NCI-H82 (cell line): ENCODE data around the gene ANAPC1.
"Not testable (repeated sequence)": the region's sequence is repeated elsewhere in the genome, so short reads cannot be mapped to it uniquely, and the experiment has no call there.

Source experiments
- DNase-seq: peaks from one replicate; lab custom pipeline; 2025; lab: John Stamatoyannopoulos, UW

The ANAPC1 gene

GRCh38 chr2:111883661-111884591 lies at the start of gene ANAPC1:
ANAPC1 (minus strand) TSS chr2:111884193; CDS start chr2:111880825, 3,368 bp downstream.
- DNase-seq = peak; percentile 93

- no peak for DNase-seq
Observed at GRCh38 chr2:111932841-111933291, 48.9 kb upstream of the ANAPC1 start.

- DNase-seq = no peak
Observed at GRCh38 chr2:111930875-111931274, 46.9 kb upstream of the ANAPC1 start.

GRCh38 chr2:111930409-111930808 lies 46.4 kb upstream of the ANAPC1 start:
- DNase-seq = peak; percentile 33

GRCh38 chr2:111927723-111928122 lies 43.7 kb upstream of the ANAPC1 start:
- DNase-seq = no peak

- no peak for DNase-seq
Observed at GRCh38 chr2:111924617-111925107, 40.7 kb upstream of the ANAPC1 start.

GRCh38 chr2:111923276-111923804 lies 39.3 kb upstream of the ANAPC1 start:
- DNase-seq = peak; percentile 18

GRCh38 chr2:111919794-111920608 lies 36.0 kb upstream of the ANAPC1 start:
- DNase-seq = no peak

- DNase-seq = no peak
Observed at GRCh38 chr2:111919365-111919764, 35.4 kb upstream of the ANAPC1 start.

GRCh38 chr2:111918383-111918806 lies 34.4 kb upstream of the ANAPC1 start:
- DNase-seq = no peak

- DNase-seq = no peak
Observed at GRCh38 chr2:111917106-111917505, 33.1 kb upstream of the ANAPC1 start.

GRCh38 chr2:111912547-111912946 lies 28.6 kb upstream of the ANAPC1 start:
- DNase-seq = no peak

GRCh38 chr2:111911295-111911977 lies 27.4 kb upstream of the ANAPC1 start:
- DNase-seq = not testable (repeated sequence)

GRCh38 chr2:111910609-111911277 lies 26.8 kb upstream of the ANAPC1 start:
- DNase-seq = no peak

GRCh38 chr2:111909997-111910396 lies 26.0 kb upstream of the ANAPC1 start:
- not testable (repeated sequence) for DNase-seq

GRCh38 chr2:111909079-111909478 lies 25.1 kb upstream of the ANAPC1 start:
- DNase-seq = peak; percentile 47

GRCh38 chr2:111908578-111908977 lies 24.6 kb upstream of the ANAPC1 start:
- no peak for DNase-seq

- DNase-seq = no peak
Observed at GRCh38 chr2:111905990-111906735, 22.2 kb upstream of the ANAPC1 start.

GRCh38 chr2:111905475-111905869 lies 21.5 kb upstream of the ANAPC1 start:
- DNase-seq = not testable (repeated sequence)
